K562 (cell line): Measurements from ENCODE around the gene LPIN1. TPM values are rescaled to one million over a fixed set of nuclear protein-coding genes. Genes with fewer than 3 reads are reported as not detected.

Experiments used
- ATAC-seq: fragments of 200-7000 bp; cut with Tn5 transposase; 3 replicates; pipeline ENCODE4 v1.9.1; 2020; ENCODE audit warnings: moderate library complexity
- BruUV-seq: library from RNA; stranded (reverse); fragments of 400-500 nt; replicated peaks from 2 replicates; lab custom pipeline; 2021; lab: Mats Ljungman, UMichigan
- CTCF ChIA-PET: fragments of 300-600 bp; formaldehyde crosslinking; extraction: SDS; loops from one replicate; lab custom pipeline; 2021; ENCODE audit warnings: low intra/inter-chr PET ratio; lab: Yijun Ruan, JAX
- POLR2A ChIA-PET: fragments of 300-600, 350-650 bp; sonication (Branson Sonifier 250); formaldehyde crosslinking; extraction: SDS; loops from one replicate; lab custom pipeline; 2021; ENCODE audit warnings: antibody characterized with exemption, inconsistent platforms; lab: Yijun Ruan, JAX
- DNase-seq, 4 experiments: peaks; one replicate each; pipeline versions ENCODE4 v3.0.0 to v3.0.0-alpha.2; 2011 to 2018; ENCODE audit warnings: low spot score in 3 of 4, mixed read lengths in 3 of 4; ENCODE audit errors: extremely low read depth in 1 of 4
- FAIRE-seq: peaks from 2 replicates; lab custom pipeline; 2011; peaks lifted over from hg19 to GRCh38; lab: Jason Lieb, UNC
- H2AFZ ChIP-seq: 2 replicates; pipeline ENCODE4 v1.6.0; 2011; ENCODE audit warnings: low read depth, low read length, control low read depth, inconsistent platforms
- H3K27ac ChIP-seq: fragments of 200-600 bp; 3 replicates; pipeline ENCODE4 v1.8.0; 2011; ENCODE audit warnings: low read depth, mild to moderate bottlenecking, control low read depth, inconsistent platforms, low read length, moderate library complexity, mixed read lengths; ENCODE audit errors: extremely low read depth
- H3K27me3 ChIP-seq, 2 experiments: fragments of 300-600 bp in 1 of 2; 2 replicates in 1 of 2; 3 replicates in 1 of 2; pipeline versions ENCODE4 v1.6.0 to v1.8.0; 2011; ENCODE audit warnings: inconsistent platforms in 2 of 2, low read length in 2 of 2, mild to moderate bottlenecking in 1 of 2, mixed read lengths in 1 of 2, moderate library complexity in 1 of 2; ENCODE audit not compliant: control insufficient read depth in 2 of 2, insufficient read depth in 2 of 2
- H3K36me3 ChIP-seq: fragments of 300-600 bp; 3 replicates; pipeline ENCODE4 v1.8.0; 2011; ENCODE audit warnings: mild to moderate bottlenecking, low read length, inconsistent platforms; ENCODE audit not compliant: control insufficient read depth, insufficient read depth
- H3K4me1 ChIP-seq, 2 experiments: fragments of 200-600 bp in 1 of 2; replicated peaks in 1 of 2; 2 replicates in 1 of 2; 3 replicates in 1 of 2; pipeline versions ENCODE4 v1.5.1 to v1.8.0; 2011; ENCODE audit warnings: inconsistent platforms in 2 of 2, low read length in 2 of 2, mild to moderate bottlenecking in 1 of 2, mixed read lengths in 1 of 2, moderate library complexity in 1 of 2; ENCODE audit not compliant: control insufficient read depth in 2 of 2, insufficient read depth in 2 of 2
- H3K4me2 ChIP-seq: 2 replicates; pipeline ENCODE4 v1.6.1; 2011; ENCODE audit warnings: low read length, control low read depth, inconsistent platforms, mixed read lengths; ENCODE audit not compliant: insufficient read depth
- H3K4me3 ChIP-seq: fragments of 200-600 bp; sonication (generic), shearing (Covaris generic); 2 replicates; pipeline ENCODE4 v1.5.1; 2016; ENCODE audit warnings: control low read depth, inconsistent platforms
- H3K79me2 ChIP-seq: fragments of 200-600 bp; 3 replicates; pipeline ENCODE4 v1.8.0; 2011; ENCODE audit warnings: low read length, inconsistent platforms; ENCODE audit not compliant: control insufficient read depth, insufficient read depth
- H3K9ac ChIP-seq, 2 experiments: 2 replicates each; pipeline versions ENCODE4 v1.6.0 to v1.6.1; 2011; ENCODE audit warnings: low read depth in 2 of 2, low read length in 2 of 2, control low read depth in 1 of 2, inconsistent platforms in 1 of 2, mild to moderate bottlenecking in 1 of 2, mixed read lengths in 1 of 2; ENCODE audit not compliant: insufficient read depth in 1 of 2
- H3K9me1 ChIP-seq: one replicate; pipeline ENCODE4 v1.6.0; 2011; ENCODE audit warnings: inconsistent platforms, mild to moderate bottlenecking, low read length, moderate library complexity; ENCODE audit not compliant: control insufficient read depth, insufficient read depth
- H3K9me3 ChIP-seq: replicated peaks from 2 replicates; pipeline ENCODE4 v1.5.1; 2011; ENCODE audit warnings: low read depth, low read length, inconsistent platforms; ENCODE audit not compliant: control insufficient read depth, insufficient read depth
- H4K20me1 ChIP-seq: replicated peaks from 2 replicates; pipeline ENCODE4 v1.6.1; 2011; ENCODE audit warnings: low read length, inconsistent platforms, mixed read lengths; ENCODE audit not compliant: control insufficient read depth, insufficient read depth
- BRF2 ChIP-seq: IDR thresholded peaks from 3 replicates; pipeline ENCODE4 v1.6.1; 2011; ENCODE audit warnings: borderline replicate concordance, mild to moderate bottlenecking; ENCODE audit not compliant: insufficient read length, insufficient read depth
- C11orf30 ChIP-seq: fragments of 450-650 bp; IDR thresholded peaks from 2 replicates; pipeline ENCODE4 v1.6.1; 2016; ENCODE audit warnings: low read depth, mild to moderate bottlenecking
- CBFA2T2 ChIP-seq: fragments of 450-650 bp; conservative IDR thresholded peaks from 2 replicates; pipeline ENCODE4 v1.6.1; 2017; ENCODE audit warnings: mild to moderate bottlenecking
- CREM ChIP-seq: IDR thresholded peaks from 2 replicates; pipeline ENCODE4 v1.6.1; 2014; ENCODE audit warnings: antibody characterized with exemption, low read depth
- CTCF ChIP-seq, 3 experiments: IDR thresholded peaks in 2 of 3; conservative IDR thresholded peaks in 1 of 3; 2 replicates each; pipeline ENCODE4 v1.5.1; 2011 to 2012; ENCODE audit warnings: low read length in 3 of 3, mild to moderate bottlenecking in 3 of 3, control low read depth in 2 of 3, improper control_type of control experiment in 1 of 3, inconsistent platforms in 1 of 3, low read depth in 1 of 3, mixed read lengths in 1 of 3, moderate library complexity in 1 of 3; ENCODE audit not compliant: insufficient read depth in 2 of 3
- DPF2 ChIP-seq: fragments of 450-650 bp; IDR thresholded peaks from 2 replicates; pipeline ENCODE4 v1.6.1; 2016
- KAT2B ChIP-seq: IDR thresholded peaks from one replicate; pipeline ENCODE4 v1.6.1; 2012; ENCODE audit warnings: low read depth, mild to moderate bottlenecking, control low read depth, inconsistent platforms, low read length, moderate library complexity
- MAFG ChIP-seq: fragments of 450-650 bp; conservative IDR thresholded peaks from 2 replicates; pipeline ENCODE4 v1.6.1; 2016; ENCODE audit warnings: missing genetic modification characterization, missing compliant biosample characterization
- TAF9B ChIP-seq: fragments of 450-650 bp; IDR thresholded peaks from 2 replicates; pipeline ENCODE4 v1.6.1; 2018; ENCODE audit warnings: mild to moderate bottlenecking; ENCODE audit not compliant: partially characterized antibody
- TOE1 ChIP-seq, 2 experiments: fragments of 450-650 bp in 1 of 2; sonication (generic) in 1 of 2; formaldehyde crosslinking in 1 of 2; IDR thresholded peaks; 2 replicates each; pipeline versions ENCODE4 v1.7.1 to v1.8.0; 2016 to 2022; ENCODE audit warnings: borderline replicate concordance in 2 of 2, mild to moderate bottlenecking in 2 of 2, antibody characterized with exemption in 1 of 2, inconsistent platforms in 1 of 2, low read depth in 1 of 2, missing genetic modification reagents in 1 of 2, moderate library complexity in 1 of 2
- WHSC1 ChIP-seq: IDR thresholded peaks from one replicate; pipeline ENCODE4 v1.6.1; 2012; ENCODE audit warnings: low read length, control low read depth, inconsistent platforms
- ZBTB9 ChIP-seq: fragments of 450-650 bp; formaldehyde crosslinking; IDR thresholded peaks from 2 replicates; pipeline ENCODE4 v1.4.0; 2020; ENCODE audit warnings: mild to moderate bottlenecking, moderate library complexity
- ZNF449 ChIP-seq: fragments of 250-450 bp; sonication (Bioruptor Pico); IDR thresholded peaks from 2 replicates; pipeline ENCODE4 v1.8.0; 2022; ENCODE audit warnings: moderate library complexity, mild to moderate bottlenecking, inconsistent platforms
- ZNF589 ChIP-seq: fragments of 200-800 bp; sonication (Bioruptor generic); IDR thresholded peaks from 2 replicates; pipeline ENCODE4 v1.6.1; 2016; ENCODE audit warnings: low read depth, missing genetic modification characterization, missing compliant biosample characterization
- ZNF717 ChIP-seq: fragments of 250-450 bp; sonication (Bioruptor Pico); IDR thresholded peaks from 2 replicates; pipeline ENCODE4 v1.5.0; 2021
- WGBS: fragments of 100-300 bp; shearing (Covaris generic); methylation state at CpG from one replicate; pipeline ENCODE4 v1.1.6; 2016; ENCODE audit warnings: low coverage, mixed read lengths; ENCODE audit not compliant: insufficient coverage; ENCODE audit errors: missing lambda C conversion rate; 5-methylcytosine and 5-hydroxymethylcytosine counted together
- in situ Hi-C: fragments of 300-500 bp; cut with MboI; formaldehyde crosslinking; loops from 4 replicates; pipeline ENCODE4 v1.15.0; 2018; ENCODE audit warnings: inconsistent platforms, mixed read lengths
- intact Hi-C: fragments of 100-400 bp; cut with micrococcal nuclease; formaldehyde crosslinking; loops from 2 replicates; pipeline ENCODE4 v1.14.2; 2022
- polyA plus RNA-seq, 8 experiments: library from polyadenylated mRNA; depleted of rRNA in 4 of 8; stranded (reverse) in 5 of 8; unstranded in 3 of 8; fragments of >200 nt; fragmentation: Nextera tagmentation in 2 of 8; fragmentation: Illumina TruSeq in 1 of 8; extraction: Ambion mirVana in 2 of 8; extraction: Trizol in 1 of 8; gene quantifications; 2 replicates each; pipeline versions ENCODE4 v1.2.1 to v1.2.3, GENCODE V29; 2011 to 2014; ENCODE audit warnings: inconsistent platforms in 1 of 8, missing spikeins in 1 of 8
- total RNA-seq, 7 experiments: library from RNA; depleted of rRNA in 6 of 7; stranded (reverse); fragments of >200 nt in 6 of 7; fragmentation: Illumina TruSeq in 2 of 7; extraction: Trizol in 2 of 7; gene quantifications; 2 replicates each; pipeline versions ENCODE4 v1.2.1 to v1.2.3, GENCODE V29; 2011 to 2021; ENCODE audit warnings: low replicate concordance in 1 of 7
- TF ChIP-seq, protein P1 (sequence below): fragments of 450-650 bp; formaldehyde crosslinking; IDR thresholded peaks from 2 replicates; pipeline ENCODE4 v1.4.0; 2020; ENCODE audit warnings: mild to moderate bottlenecking

LPIN1 gene
- total and polyA plus RNA-seq, 9 of the 15 experiments (the other 6 are each of a cell fraction or from before 2014, with no cell fraction given): 9.2 to 84.0 (median 27.8) TPM

DNA sequence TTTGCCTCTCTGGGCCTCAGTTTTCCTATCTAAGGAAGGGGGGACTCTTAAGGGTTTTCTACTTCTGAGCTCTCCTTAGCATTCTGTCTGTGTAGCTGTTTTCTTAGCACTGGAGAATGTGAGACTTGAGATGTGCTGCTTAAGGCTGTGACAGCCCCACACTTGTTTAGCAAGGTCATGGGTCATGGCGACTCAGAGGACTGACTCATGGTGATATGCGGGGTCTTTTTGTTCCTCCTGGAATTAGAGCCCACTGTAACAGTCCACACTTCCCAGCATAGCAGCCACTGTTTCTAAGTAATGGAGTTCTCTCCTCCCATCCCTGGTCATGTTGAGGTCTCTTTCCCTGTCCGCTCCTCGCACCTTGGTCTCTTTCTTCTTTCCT, 4.1 kb upstream of the LPIN1 start:
- Histone ChIP-seq H2AFZ (peak overlapping the region; percentile 88), H4K20me1 (no peaks in the 10 kb centered on the region), H3K4me3 (no peak overlapping the region), H3K79me2 (peaks cover 8% of the 10 kb centered on the region), H3K9me1 (no peaks in the 10 kb centered on the region), H3K36me3 (no peaks in the 10 kb centered on the region), H3K4me1 (peaks cover 44 to 53% of the 10 kb centered on the region in 2 experiments; a peak in 4 of 5 replicates), H3K27ac (peak overlapping the region; percentile 53; the same call in 2 of the 3 replicates), H3K27me3 (no peaks in the 10 kb centered on the region), H3K9me3 (peaks cover 5% of the 10 kb centered on the region; the same call in 1 of the 2 replicates), H3K4me2 (peak overlapping the region; percentile 44; the same call in 1 of the 2 replicates), H3K9ac (peak overlapping the region; percentile 37 to 69; a peak in 2 of 4 replicates)
- no peak for ATAC-seq
- peak in 2 of 4 experiments; percentile 40 to 70 for DNase-seq
- intact Hi-C loops (no loop called here), in situ Hi-C loops (no loop called here)
- peak; percentile 35 for FAIRE-seq
- ChIA-PET POLR2A (interaction anchor here (1.1 kb wide), 1 partner anchor 38 kb away, joined by 3 read pairs; no protein-coding TSS in a partner anchor), CTCF (no interaction called here)
- 43% methylated on average over 4 of the region's 4 CpGs for WGBS
- BruUV-seq: no TSS peak
- TF ChIP-seq WHSC1: no peak
- TF ChIP-seq CBFA2T2: no peak
- TF ChIP-seq KAT2B: no peak
- TF ChIP-seq CTCF (IDR thresholded peaks at IDR 0.05 in 2 of 3, conservative IDR thresholded peaks at IDR 0.05 in 1 of 3; ENCODE audit: insufficient read depth in 2 of 3, low read depth in 1 of 3, low read length in 3 of 3): no peak
- no peak for TF ChIP-seq ZNF589
- TF ChIP-seq ZBTB9 (CRISPR knock-in tag): no peak
- TF ChIP-seq DPF2: peak; percentile 41; the same call in 1 of the 2 replicates
- TF ChIP-seq C11orf30: peak; percentile 17; the same call in 1 of the 2 replicates
- TF ChIP-seq ZNF717 (CRISPR knock-in tag): no peak
- TF ChIP-seq TAF9B: no peak
- no peak for TF ChIP-seq BRF2
- no peak for TF ChIP-seq ZNF449 (CRISPR knock-in tag)
- TF ChIP-seq, protein P1, sequence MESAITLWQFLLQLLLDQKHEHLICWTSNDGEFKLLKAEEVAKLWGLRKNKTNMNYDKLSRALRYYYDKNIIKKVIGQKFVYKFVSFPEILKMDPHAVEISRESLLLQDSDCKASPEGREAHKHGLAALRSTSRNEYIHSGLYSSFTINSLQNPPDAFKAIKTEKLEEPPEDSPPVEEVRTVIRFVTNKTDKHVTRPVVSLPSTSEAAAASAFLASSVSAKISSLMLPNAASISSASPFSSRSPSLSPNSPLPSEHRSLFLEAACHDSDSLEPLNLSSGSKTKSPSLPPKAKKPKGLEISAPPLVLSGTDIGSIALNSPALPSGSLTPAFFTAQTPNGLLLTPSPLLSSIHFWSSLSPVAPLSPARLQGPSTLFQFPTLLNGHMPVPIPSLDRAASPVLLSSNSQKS (CRISPR knock-in tag): no peak
- no peak for TF ChIP-seq TOE1 (IDR thresholded peaks at IDR 0.05; ENCODE audit: borderline replicate concordance)
- no peak for TF ChIP-seq TOE1 (CRISPR knock-in tag; IDR thresholded peaks at IDR 0.05; ENCODE audit: borderline replicate concordance, low read depth)
- no peak for TF ChIP-seq MAFG (tag)
- no peak for TF ChIP-seq CREM
